Activated CD8-positive, alpha-beta T cell treated with anti-CD3 and anti-CD28 coated beads for 36 hours (primary cell): Measurements from ENCODE around the gene UBE2D2. TPM values are rescaled to one million over a fixed set of nuclear protein-coding genes. Genes with fewer than 3 reads are reported as not detected.
"Not testable (repeated sequence)": the region's sequence is repeated elsewhere in the genome, so short reads cannot be mapped to it uniquely, and the experiment has no call there.

Experiments
- ATAC-seq: fragments of 200-7000 bp; cut with Tn5 transposase; one replicate; pipeline ENCODE4 v1.10.0; 2021; ENCODE audit warnings: mild to moderate bottlenecking, moderate library complexity
- CTCF ChIA-PET: fragments of 350-600 bp; sonication (Branson Sonifier 250); formaldehyde crosslinking; loops from one replicate; lab custom pipeline; 2021; ENCODE audit warnings: antibody characterized with exemption; lab: Charles Lee
- POLR2A ChIA-PET: fragments of 350-600 bp; sonication (Branson Sonifier 250); formaldehyde crosslinking; loops from one replicate; lab custom pipeline; 2021; ENCODE audit warnings: antibody characterized with exemption; lab: Charles Lee
- DNase-seq: peaks from one replicate; pipeline ENCODE4 v3.0.0-alpha.2; 2020
- H3K27ac Mint-ChIP-seq: one replicate; pipeline ENCODE4 v1.8.0; 2021; ENCODE audit warnings: mild to moderate bottlenecking, mixed read lengths
- H3K27me3 Mint-ChIP-seq: one replicate; pipeline ENCODE4 v1.8.0; 2021; ENCODE audit warnings: mixed read lengths
- H3K36me3 Mint-ChIP-seq: one replicate; pipeline ENCODE4 v1.8.0; 2021; ENCODE audit warnings: low read depth, mixed read lengths
- H3K4me1 Mint-ChIP-seq: one replicate; pipeline ENCODE4 v1.8.0; 2021; ENCODE audit warnings: low read depth, mixed read lengths
- H3K4me3 Mint-ChIP-seq: one replicate; pipeline ENCODE4 v1.8.0; 2021; ENCODE audit warnings: mild to moderate bottlenecking, moderate library complexity, mixed read lengths
- H3K9me3 Mint-ChIP-seq: one replicate; pipeline ENCODE4 v1.8.0; 2021; ENCODE audit warnings: mixed read lengths
- CTCF ChIP-seq: fragments of 200-600 bp; IDR thresholded peaks from one replicate; pipeline ENCODE4 v1.8.0; 2022; ENCODE audit warnings: antibody characterized with exemption, mild to moderate bottlenecking
- intact Hi-C: fragments of 100-400 bp; cut with micrococcal nuclease; formaldehyde crosslinking; loops from one replicate; pipeline ENCODE4 v1.10.0; 2022
- total RNA-seq, 2 experiments: library from RNA; stranded (reverse); gene quantifications; one replicate each; pipeline ENCODE4 v1.2.3, GENCODE V29; 2021

Gene UBE2D2
- total RNA-seq, 2 experiments from 2014 or later, result 239 to 253 TPM

DNA sequence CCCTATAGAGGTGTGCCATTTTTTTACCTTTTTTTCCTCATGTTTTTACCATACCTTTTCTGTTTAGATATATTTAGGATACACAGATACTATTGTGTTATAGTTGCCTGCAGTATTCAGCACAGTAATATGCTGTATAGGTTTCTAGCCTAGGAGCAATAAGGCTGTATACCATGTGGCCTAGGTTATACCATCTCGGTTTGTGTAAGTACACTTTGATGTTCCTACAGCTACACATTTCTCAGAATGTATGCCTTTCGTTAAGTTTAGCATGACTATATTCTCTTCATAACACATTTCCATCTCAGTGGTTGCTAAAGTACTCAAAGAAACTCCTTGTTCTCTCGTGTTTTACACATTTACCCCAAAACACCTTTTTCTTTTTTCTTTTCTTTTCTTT lies 23.0 kb downstream of the UBE2D2 start:
- Mint-ChIP-seq H3K4me1 (peaks cover 62% of the 10 kb centered on the region), H3K27me3 (no peaks in the 10 kb centered on the region), H3K9me3 (no peaks in the 10 kb centered on the region), H3K27ac (peak overlapping the region; percentile 80), H3K36me3 (peaks cover 36% of the 10 kb centered on the region), H3K4me3 (no peak overlapping the region)
- DNase-seq (no peak), ATAC-seq (peak; percentile 94)
- POLR2A ChIA-PET, result interaction anchor here (0.7 to 2.2 kb wide), 3 partner anchors 19 to 49 kb away, joined by 3 to 5 read pairs (median 3); partner anchors contain the start of gene UBE2D2
- CTCF ChIA-PET, result interaction anchor here (0.6 to 3.7 kb wide), 4 partner anchors 10 to 162 kb away, joined by 3 to 10 read pairs (median 4); no protein-coding TSS in a partner anchor
- intact Hi-C loops, result no loop called here
- TF ChIP-seq CTCF, result no peak

DNA sequence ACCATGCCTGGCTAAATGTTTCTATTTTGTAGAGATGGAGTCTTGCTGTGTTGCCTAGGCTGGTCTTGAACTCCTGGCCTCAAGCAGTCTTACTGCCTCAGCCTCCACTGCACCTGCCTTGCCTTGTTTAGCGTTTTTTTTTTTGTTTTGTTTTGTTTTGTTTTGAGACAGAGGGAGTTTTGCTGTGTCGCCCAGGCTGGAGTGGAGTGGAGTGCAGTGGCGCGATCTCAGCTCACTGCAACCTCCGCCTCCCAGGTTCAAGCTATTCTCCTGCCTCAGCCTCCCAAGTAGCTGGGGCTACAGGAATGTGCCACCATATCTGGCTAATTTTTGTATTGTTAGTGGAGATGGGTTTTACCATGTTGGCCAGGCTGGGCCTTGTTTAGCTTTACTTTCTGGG lies 27.0 kb downstream of the UBE2D2 start:
- peaks cover 67% of the 10 kb centered on the region for H3K4me1 Mint-ChIP-seq
- POLR2A ChIA-PET, result interaction anchor here (0.8 kb wide), 1 partner anchor 17 kb away, joined by 3 read pairs; no protein-coding TSS in a partner anchor
- CTCF ChIA-PET, result interaction anchor here (1.0 to 1.4 kb wide), 7 partner anchors 9 to 74 kb away, joined by 3 to 7 read pairs (median 4); no protein-coding TSS in a partner anchor
- H3K36me3 Mint-ChIP-seq, result peaks cover 35% of the 10 kb centered on the region
- H3K9me3 Mint-ChIP-seq, H3K27me3 Mint-ChIP-seq, H3K4me3 Mint-ChIP-seq, DNase-seq, ATAC-seq, intact Hi-C loops: not testable (repeated sequence)
- peak overlapping the region; percentile 51 for H3K27ac Mint-ChIP-seq

DNA sequence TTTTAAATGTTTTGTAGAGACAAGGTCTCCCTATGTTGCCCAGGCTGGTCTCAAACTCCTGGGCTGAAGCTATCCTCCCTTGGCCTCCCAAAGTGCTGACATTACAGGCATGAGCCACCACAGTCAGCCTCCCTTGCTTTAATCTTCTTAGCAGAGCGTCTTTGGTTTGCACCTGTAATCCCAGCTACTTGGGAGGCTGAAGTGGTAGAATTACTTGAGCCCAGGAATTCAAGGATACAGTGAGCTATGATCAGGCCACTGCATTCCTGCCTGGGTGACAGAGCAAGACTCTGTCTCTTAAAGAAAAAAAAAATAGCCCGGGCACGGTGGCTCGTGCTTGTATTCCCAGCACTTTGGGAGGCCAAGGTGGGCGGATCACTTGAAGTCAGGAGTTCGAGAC lies 27.8 kb downstream of the UBE2D2 start:
- Mint-ChIP-seq H3K4me1 (peaks cover 58% of the 10 kb centered on the region), H3K9me3 (no peaks in the 10 kb centered on the region), H3K27ac (peak overlapping the region; percentile 70), H3K27me3 (no peaks in the 10 kb centered on the region), H3K4me3 (no peak overlapping the region), H3K36me3 (peaks cover 32% of the 10 kb centered on the region)
- ChIA-PET POLR2A (interaction anchor here (0.6 to 0.8 kb wide), 2 partner anchors 18 to 1041 kb away, joined by 3 read pairs; no protein-coding TSS in a partner anchor), CTCF (interaction anchor here (1.0 to 1.4 kb wide), 5 partner anchors 9 to 75 kb away, joined by 3 to 7 read pairs (median 4); no protein-coding TSS in a partner anchor)
- no peak for ATAC-seq
- no peak for TF ChIP-seq CTCF
- intact Hi-C loops, result no loop called here
- DNase-seq, result no peak

- Mint-ChIP-seq H3K27ac (peak overlapping the region; percentile 71), H3K36me3 (peaks cover 34% of the 10 kb centered on the region), H3K4me3 (no peak overlapping the region), H3K27me3 (no peaks in the 10 kb centered on the region), H3K9me3 (no peaks in the 10 kb centered on the region), H3K4me1 (peaks cover 44% of the 10 kb centered on the region)
- CTCF ChIA-PET, result interaction anchor here (1.3 to 2.1 kb wide), 3 partner anchors 17 to 41 kb away, joined by 3 to 6 read pairs (median 5); no protein-coding TSS in a partner anchor
- DNase-seq (no peak), ATAC-seq (no peak)
- intact Hi-C loops, result loop anchor here (10.0 kb wide), 1 partner anchor 307 kb away; no protein-coding TSS in a partner anchor
- POLR2A ChIA-PET, result interaction anchor here (1.2 kb wide), 1 partner anchor 15 kb away, joined by 4 read pairs; no protein-coding TSS in a partner anchor
- no peak for TF ChIP-seq CTCF
These were observed 31.1 kb downstream of the UBE2D2 start for GRCh38 chr5:139592289-139592688.

GRCh38 chr5:139593076-139593475 lies 31.9 kb downstream of the UBE2D2 start:
- H3K27ac Mint-ChIP-seq, H3K4me3 Mint-ChIP-seq, H3K9me3 Mint-ChIP-seq, ATAC-seq, H3K27me3 Mint-ChIP-seq, DNase-seq: not testable (repeated sequence)
- intact Hi-C loops, result loop anchor here (10.0 kb wide), 1 partner anchor 308 kb away; no protein-coding TSS in a partner anchor
- ChIA-PET POLR2A (interaction anchor here (1.2 kb wide), 1 partner anchor 15 kb away, joined by 4 read pairs; no protein-coding TSS in a partner anchor), CTCF (interaction anchor here (1.0 to 2.1 kb wide), 3 partner anchors 18 to 172 kb away, joined by 3 to 5 read pairs (median 5); no protein-coding TSS in a partner anchor)
- peaks cover 44% of the 10 kb centered on the region for H3K4me1 Mint-ChIP-seq
- H3K36me3 Mint-ChIP-seq, result peaks cover 36% of the 10 kb centered on the region
